HepG2 (cell line): Measurements from ENCODE around the gene GNAZ. TPM values are rescaled to one million over a fixed set of nuclear protein-coding genes. Genes with fewer than 3 reads are reported as not detected.

Experiments
- ADNP ChIP-seq: sonication (generic); formaldehyde crosslinking; IDR thresholded peaks from 2 replicates; pipeline ENCODE4 v1.4.0; 2020; ENCODE audit warnings: missing genetic modification reagents
- ARID5B ChIP-seq: IDR thresholded peaks from 2 replicates; pipeline ENCODE4 v1.4.0; 2020; ENCODE audit warnings: mild to moderate bottlenecking, missing genetic modification reagents
- DMTF1 ChIP-seq: sonication (generic); formaldehyde crosslinking; IDR thresholded peaks from 2 replicates; pipeline ENCODE4 v1.4.0; 2020; ENCODE audit warnings: mild to moderate bottlenecking, missing genetic modification reagents
- GABPB1 ChIP-seq: IDR thresholded peaks from 2 replicates; pipeline ENCODE4 v1.6.1; 2016; ENCODE audit warnings: mild to moderate bottlenecking, missing genetic modification reagents, moderate library complexity, missing compliant biosample characterization
- GATAD2A ChIP-seq: IDR thresholded peaks from 2 replicates; pipeline ENCODE4 v1.6.1; 2016
- GLI4 ChIP-seq: sonication (generic); formaldehyde crosslinking; IDR thresholded peaks from 2 replicates; pipeline ENCODE4 v1.5.1; 2020; ENCODE audit warnings: missing genetic modification reagents, mild to moderate bottlenecking, moderate library complexity, borderline replicate concordance
- KAT2B ChIP-seq: fragments of 150-350 bp; IDR thresholded peaks from 2 replicates; pipeline ENCODE4 v1.6.1; 2014; ENCODE audit warnings: low read depth, low read length, borderline replicate concordance
- NKX3-1 ChIP-seq: sonication (generic); formaldehyde crosslinking; IDR thresholded peaks from 2 replicates; pipeline ENCODE4 v1.5.0; 2020; ENCODE audit warnings: missing genetic modification reagents
- REXO4 ChIP-seq: sonication (generic); formaldehyde crosslinking; IDR thresholded peaks from 2 replicates; pipeline ENCODE4 v1.8.0; 2022; ENCODE audit warnings: missing genetic modification reagents, mild to moderate bottlenecking, borderline replicate concordance
- SMC3 ChIP-seq: IDR thresholded peaks from 2 replicates; pipeline ENCODE4 v1.6.1; 2011; ENCODE audit warnings: low read length, improper control_type of control experiment
- SNAPC4 ChIP-seq: sonication (generic); formaldehyde crosslinking; IDR thresholded peaks from 2 replicates; pipeline ENCODE4 v1.4.0; 2020; ENCODE audit warnings: mild to moderate bottlenecking, missing genetic modification reagents
- ZC3H4 ChIP-seq: sonication (generic); formaldehyde crosslinking; IDR thresholded peaks from 2 replicates; pipeline ENCODE4 v1.4.0; 2020; ENCODE audit warnings: missing genetic modification reagents, borderline replicate concordance
- ZNF260 ChIP-seq: sonication (generic); formaldehyde crosslinking; IDR thresholded peaks from 2 replicates; pipeline ENCODE4 v1.4.0; 2020; ENCODE audit warnings: missing genetic modification reagents, low read depth, mild to moderate bottlenecking, borderline replicate concordance
- ZNF639 ChIP-seq: conservative IDR thresholded peaks from 2 replicates; pipeline ENCODE4 v1.6.1; 2018; ENCODE audit warnings: missing genetic modification reagents
- ZNF709 ChIP-seq: sonication (generic); formaldehyde crosslinking; IDR thresholded peaks from 2 replicates; pipeline ENCODE4 v1.5.0; 2020; ENCODE audit warnings: mild to moderate bottlenecking, missing genetic modification reagents
- ZNF768 ChIP-seq: sonication (generic); formaldehyde crosslinking; IDR thresholded peaks from 2 replicates; pipeline ENCODE4 v1.4.0; 2020; ENCODE audit warnings: missing genetic modification reagents
- ZSCAN25 ChIP-seq: sonication (generic); formaldehyde crosslinking; IDR thresholded peaks from 2 replicates; pipeline ENCODE4 v1.8.0; 2022; ENCODE audit warnings: mild to moderate bottlenecking, missing genetic modification reagents
- polyA plus RNA-seq, 8 experiments: library from polyadenylated mRNA; depleted of rRNA in 3 of 8; stranded (reverse) in 7 of 8; unstranded in 1 of 8; fragments of >200 nt; fragmentation: Illumina TruSeq in 4 of 8; extraction: Trizol in 4 of 8; gene quantifications; 2 replicates each; pipeline versions ENCODE4 v1.2.1 to v1.2.3, GENCODE V29; 2011 to 2016; ENCODE audit warnings: low read depth in 4 of 8, missing spikeins in 1 of 8, mixed read lengths in 1 of 8; ENCODE audit not compliant: insufficient read depth in 1 of 8
- total RNA-seq, 5 experiments: library from RNA; depleted of rRNA; stranded (reverse); fragments of >200 nt; fragmentation: Illumina TruSeq; extraction: Trizol; gene quantifications; 2 replicates each; pipeline ENCODE4 v1.2.3, GENCODE V29; 2016; ENCODE audit warnings: low read depth in 1 of 5

Gene GNAZ
- total and polyA plus RNA-seq, 2 of the 13 experiments (the other 11 are each of a cell fraction or from before 2014, with no cell fraction given): 11.4 to 22.3 TPM

- TF ChIP-seq REXO4 (CRISPR knock-in tag) (no peak), ZSCAN25 (CRISPR knock-in tag) (no peak), ZNF639 (CRISPR knock-in tag) (no peak), GATAD2A (CRISPR knock-in tag) (peak; percentile 96), ZNF260 (CRISPR knock-in tag) (no peak), GLI4 (CRISPR knock-in tag) (no peak), ZC3H4 (no peak), KAT2B (no peak), NKX3-1 (no peak), ARID5B (CRISPR knock-in tag) (peak; percentile 84), ADNP (CRISPR knock-in tag) (no peak), ZNF709 (no peak), GABPB1 (CRISPR knock-in tag) (peak; percentile 62), ZNF768 (CRISPR knock-in tag) (peak; percentile 97), SMC3 (no peak), SNAPC4 (CRISPR knock-in tag) (no peak), DMTF1 (CRISPR knock-in tag) (no peak)
Measured at GRCh38 chr22:23079240-23079768, 9.0 kb downstream of the GNAZ start (continued).
